Endodermal cell (in vitro differentiated cells): ENCODE results near the gene KRT76. TPM values are rescaled to one million over a fixed set of nuclear protein-coding genes. Genes with fewer than 3 reads are reported as not detected.
"Not testable (repeated sequence)": the region's sequence is repeated elsewhere in the genome, so short reads cannot be mapped to it uniquely, and the experiment has no call there.

Source experiments
- DNase-seq: peaks from one replicate; pipeline ENCODE4 v3.0.0-alpha.2; 2017
- H3K27ac ChIP-seq: 2 replicates; pipeline ENCODE4 v1.5.1; 2013; ENCODE audit warnings: mild to moderate bottlenecking, low read depth, low read length, moderate library complexity
- H3K27me3 ChIP-seq: 2 replicates; pipeline ENCODE4 v1.6.1; 2013; ENCODE audit warnings: mild to moderate bottlenecking, low read length, moderate library complexity; ENCODE audit not compliant: insufficient read depth, control insufficient read depth, poor library complexity, severe bottlenecking
- H3K36me3 ChIP-seq: 2 replicates; pipeline ENCODE4 v1.7.0; 2013; ENCODE audit warnings: mild to moderate bottlenecking, low read length, moderate library complexity; ENCODE audit not compliant: control insufficient read depth, insufficient read depth
- H3K4me1 ChIP-seq: one replicate; pipeline ENCODE4 v1.7.0; 2013; ENCODE audit warnings: low read length; ENCODE audit not compliant: control insufficient read depth, insufficient read depth
- H3K4me3 ChIP-seq: 2 replicates; pipeline ENCODE4 v1.5.1; 2013; ENCODE audit warnings: mild to moderate bottlenecking, low read length, moderate library complexity
- H3K9ac ChIP-seq: 2 replicates; pipeline ENCODE4 v1.6.1; 2013; ENCODE audit warnings: mild to moderate bottlenecking, low read length, moderate library complexity; ENCODE audit not compliant: poor library complexity, severe bottlenecking; ENCODE audit errors: extremely low read depth
- H3K9me3 ChIP-seq: 2 replicates; pipeline ENCODE4 v1.6.1; 2013; ENCODE audit warnings: mild to moderate bottlenecking, low read length, moderate library complexity; ENCODE audit not compliant: control insufficient read depth
- H3K27ac Mint-ChIP-seq: 2 replicates; pipeline ENCODE4 v1.8.0; 2020; ENCODE audit warnings: mixed read lengths
- H3K27me3 Mint-ChIP-seq: 2 replicates; pipeline ENCODE4 v1.8.0; 2021; ENCODE audit warnings: mild to moderate bottlenecking, mixed read lengths; ENCODE audit not compliant: insufficient read depth
- H3K36me3 Mint-ChIP-seq: 2 replicates; pipeline ENCODE4 v1.8.0; 2020; ENCODE audit warnings: low read depth, mixed read lengths
- H3K4me1 Mint-ChIP-seq: 2 replicates; pipeline ENCODE4 v1.8.0; 2020; ENCODE audit warnings: mixed read lengths
- H3K4me3 Mint-ChIP-seq: 2 replicates; pipeline ENCODE4 v1.8.0; 2020; ENCODE audit warnings: mild to moderate bottlenecking, moderate library complexity, mixed read lengths
- H3K9me3 Mint-ChIP-seq: 2 replicates; pipeline ENCODE4 v1.8.0; 2020; ENCODE audit warnings: mild to moderate bottlenecking, mixed read lengths
- CTCF ChIP-seq: fragments of 200-600 bp; sonication (generic); conservative IDR thresholded peaks from 2 replicates; pipeline ENCODE4 v1.5.0; 2021; ENCODE audit warnings: antibody characterized with exemption, mild to moderate bottlenecking
- WGBS, 2 experiments: methylation state at CpG; one replicate each; pipeline versions ENCODE4 v1.1.5 to v1.1.7; 2013; ENCODE audit warnings: missing lambda C conversion rate in 2 of 2, mixed read lengths in 1 of 2; ENCODE audit not compliant: insufficient coverage in 1 of 2, insufficient read length in 1 of 2; 5-methylcytosine and 5-hydroxymethylcytosine counted together
- total RNA-seq, 2 donors: library from RNA; stranded (reverse); fragmentation: NEBNext Ultra II Directional in 1 of 2; extraction: Animal tissue kit (Norgen Biotek cat#: 25700) in 1 of 2; gene quantifications; 2 replicates in 1 of 2; 3 replicates in 1 of 2; pipeline ENCODE4 v1.2.1, GENCODE V29; 2021

Gene KRT76
- total RNA-seq, 2 donors from 2014 or later: not detected

GRCh38 chr12:52796839-52797528, 19.8 kb upstream of the KRT76 start:
- TF ChIP-seq CTCF: no peak
- H3K4me3 ChIP-seq: no peak overlapping the region
- Mint-ChIP-seq H3K9me3 (no peaks in the 10 kb centered on the region), H3K36me3 (no peaks in the 10 kb centered on the region), H3K27me3 (peaks cover 9% of the 10 kb centered on the region), H3K4me1 (peaks cover 6% of the 10 kb centered on the region), H3K4me3 (no peak overlapping the region), H3K27ac (no peak overlapping the region)
- H3K4me1 ChIP-seq: no peaks in the 10 kb centered on the region
- WGBS, 2 experiments: 87 to 91% methylated on average over 3 of the region's 3 CpGs
- H3K27me3 ChIP-seq: no peaks in the 10 kb centered on the region
- H3K27ac ChIP-seq: no peak overlapping the region
- no peak for DNase-seq
- no peaks in the 10 kb centered on the region for H3K36me3 ChIP-seq
- H3K9ac ChIP-seq: no peak overlapping the region
- no peaks in the 10 kb centered on the region for H3K9me3 ChIP-seq

DNA sequence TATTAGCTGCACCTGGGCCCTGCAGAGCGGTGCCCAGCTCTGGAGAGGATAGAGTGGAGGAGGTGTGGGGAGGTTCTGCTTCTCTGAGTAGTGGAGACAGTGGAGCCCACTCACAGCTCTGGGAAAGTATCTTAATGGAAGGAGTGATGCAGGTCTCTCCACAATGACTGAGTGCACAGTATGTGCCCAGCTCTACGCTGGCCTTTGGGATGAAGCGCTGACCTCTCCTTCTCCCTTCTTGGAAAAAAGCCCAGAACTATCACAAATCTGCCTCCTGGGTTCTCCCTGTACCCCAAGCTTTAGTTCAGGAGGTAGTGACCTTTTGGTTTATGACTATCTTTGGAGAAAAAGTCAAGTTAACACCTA, 19.3 kb upstream of the KRT76 start:
- H3K4me3 ChIP-seq: no peak overlapping the region
- no peak for TF ChIP-seq CTCF
- peaks cover 6% of the 10 kb centered on the region for H3K4me1 Mint-ChIP-seq
- H3K9me3 Mint-ChIP-seq: no peaks in the 10 kb centered on the region
- H3K4me3 Mint-ChIP-seq: no peak overlapping the region
- no peak overlapping the region for H3K9ac ChIP-seq
- no peak overlapping the region for H3K27ac Mint-ChIP-seq
- no peak for DNase-seq
- H3K4me1 ChIP-seq: no peaks in the 10 kb centered on the region
- 92 to 100% methylated on average over 1 to 3 of the region's 3 CpGs for WGBS, 2 experiments
- H3K27me3 Mint-ChIP-seq: peaks cover 11% of the 10 kb centered on the region
- H3K27ac ChIP-seq: no peak overlapping the region
- H3K36me3 Mint-ChIP-seq: no peaks in the 10 kb centered on the region
- no peaks in the 10 kb centered on the region for H3K36me3 ChIP-seq
- H3K9me3 ChIP-seq: no peaks in the 10 kb centered on the region
- no peaks in the 10 kb centered on the region for H3K27me3 ChIP-seq

- no peak within 1 kb of the TSS for H3K9ac ChIP-seq
- Mint-ChIP-seq H3K27ac (no peak within 1 kb of the TSS), H3K4me3 (no peak within 1 kb of the TSS), H3K9me3 (no peaks in the 10 kb centered on the region), H3K36me3 (no peaks in the 10 kb centered on the region), H3K4me1 (peaks cover 6% of the 10 kb centered on the region), H3K27me3 (peaks cover 11% of the 10 kb centered on the region)
- 94% methylated on average over 11 to 17 of the region's 17 CpGs for WGBS, 2 experiments
- no peak for TF ChIP-seq CTCF
- DNase-seq: no peak
- no peak within 1 kb of the TSS for H3K4me3 ChIP-seq
- H3K27ac ChIP-seq: no peak within 1 kb of the TSS
- H3K9me3 ChIP-seq: no peaks in the 10 kb centered on the region
- H3K4me1 ChIP-seq: no peaks in the 10 kb centered on the region
- H3K27me3 ChIP-seq: no peaks in the 10 kb centered on the region
- no peaks in the 10 kb centered on the region for H3K36me3 ChIP-seq
Observed at GRCh38 chr12:52795694-52796428, 18.7 kb upstream of the KRT76 start, which contains the start of gene KRT3. TSS of gene KRT3 (minus strand) at chr12:52796117. CDS start at chr12:52796042, 75 bp downstream.

GRCh38 chr12:52795332-52795674, 18.2 kb upstream of the KRT76 start:
- not testable (repeated sequence) for H3K4me1 ChIP-seq, DNase-seq, H3K27ac Mint-ChIP-seq, H3K9ac ChIP-seq, H3K9me3 Mint-ChIP-seq, H3K36me3 ChIP-seq, H3K4me3 Mint-ChIP-seq, H3K27me3 ChIP-seq, H3K27ac ChIP-seq, H3K4me1 Mint-ChIP-seq, H3K36me3 Mint-ChIP-seq, H3K9me3 ChIP-seq, H3K4me3 ChIP-seq
- H3K27me3 Mint-ChIP-seq: peaks cover 11% of the 10 kb centered on the region
- 82 to 83% methylated on average over 2 of the region's 2 CpGs for WGBS, 2 experiments
